MM.1S (cell line): ENCODE data around the gene STARD5.

Experiments used
- EZH2 ChIP-seq: fragments of 300-600 bp; sonication (generic); optimal IDR thresholded peaks from 2 replicates; pipeline ENCODE3; 2017; ENCODE audit warnings: low read depth, mild to moderate bottlenecking, antibody characterized with exemption, low read length, mixed read lengths
- TF ChIP-seq, protein P1 (sequence below): fragments of 300-600 bp; sonication (generic); IDR thresholded peaks from 2 replicates; pipeline ENCODE4 v1.5.1; 2016; ENCODE audit warnings: antibody characterized with exemption, low read length, mixed read lengths

DNA sequence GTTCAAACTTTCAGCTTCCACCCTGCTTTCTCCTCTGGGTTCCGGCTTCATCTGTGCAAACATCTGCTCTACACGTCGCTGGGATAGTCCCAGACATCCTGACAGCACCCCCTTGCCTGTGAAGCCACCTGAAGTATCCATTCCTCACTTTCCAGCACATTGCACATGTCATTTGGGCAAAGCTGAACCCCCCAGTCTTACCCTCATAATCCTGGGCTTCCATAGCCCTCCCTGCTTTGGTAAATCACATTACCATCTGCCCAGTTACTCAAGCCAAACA lies 42.5 kb downstream of the STARD5 start:
- TF ChIP-seq, protein P1, sequence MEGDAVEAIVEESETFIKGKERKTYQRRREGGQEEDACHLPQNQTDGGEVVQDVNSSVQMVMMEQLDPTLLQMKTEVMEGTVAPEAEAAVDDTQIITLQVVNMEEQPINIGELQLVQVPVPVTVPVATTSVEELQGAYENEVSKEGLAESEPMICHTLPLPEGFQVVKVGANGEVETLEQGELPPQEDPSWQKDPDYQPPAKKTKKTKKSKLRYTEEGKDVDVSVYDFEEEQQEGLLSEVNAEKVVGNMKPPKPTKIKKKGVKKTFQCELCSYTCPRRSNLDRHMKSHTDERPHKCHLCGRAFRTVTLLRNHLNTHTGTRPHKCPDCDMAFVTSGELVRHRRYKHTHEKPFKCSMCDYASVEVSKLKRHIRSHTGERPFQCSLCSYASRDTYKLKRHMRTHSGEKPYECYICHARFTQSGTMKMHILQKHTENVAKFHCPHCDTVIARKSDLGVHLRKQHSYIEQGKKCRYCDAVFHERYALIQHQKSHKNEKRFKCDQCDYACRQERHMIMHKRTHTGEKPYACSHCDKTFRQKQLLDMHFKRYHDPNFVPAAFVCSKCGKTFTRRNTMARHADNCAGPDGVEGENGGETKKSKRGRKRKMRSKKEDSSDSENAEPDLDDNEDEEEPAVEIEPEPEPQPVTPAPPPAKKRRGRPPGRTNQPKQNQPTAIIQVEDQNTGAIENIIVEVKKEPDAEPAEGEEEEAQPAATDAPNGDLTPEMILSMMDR = no peak
- no peak for TF ChIP-seq EZH2
